Colonic mucosa (tissue), 4 donors: ENCODE results near the gene EMCN. TPM values are rescaled to one million over a fixed set of nuclear protein-coding genes. Genes with fewer than 3 reads are reported as not detected.
"Not testable (repeated sequence)": the region's sequence is repeated elsewhere in the genome, so short reads cannot be mapped to it uniquely, and the experiment has no call there.

ENCODE experiments used
- DNase-seq: peaks from one replicate; pipeline ENCODE4 v3.0.0-alpha.2; 2020
- H3K27ac ChIP-seq: fragments of 200-600 bp; one replicate; pipeline ENCODE4 v1.8.0; 2021
- H3K27me3 ChIP-seq: fragments of 200-600 bp; one replicate; pipeline ENCODE4 v1.8.0; 2021
- H3K36me3 ChIP-seq: fragments of 200-600 bp; one replicate; pipeline ENCODE4 v1.8.0; 2021
- H3K4me1 ChIP-seq: fragments of 200-600 bp; one replicate; pipeline ENCODE4 v1.8.0; 2021; ENCODE audit warnings: mild to moderate bottlenecking
- H3K4me3 ChIP-seq: fragments of 200-600 bp; one replicate; pipeline ENCODE4 v1.8.0; 2021
- H3K9ac ChIP-seq, 2 donors: one replicate each; pipeline ENCODE4 v1.7.0; 2013; ENCODE audit warnings: control low read depth in 2 of 2, low read depth in 2 of 2, low read length in 2 of 2
- H3K9me3 ChIP-seq: fragments of 200-600 bp; one replicate; pipeline ENCODE4 v1.8.0; 2021
- intact Hi-C: fragments of 100-400 bp; cut with DNase I; formaldehyde crosslinking; loops from one replicate; pipeline ENCODE4 v1.14.1; 2022
- total RNA-seq, 2 donors: library from RNA; stranded (reverse); fragmentation: NEBNext Ultra II Directional in 1 of 2; extraction: Animal tissue kit (Norgen Biotek cat#: 25700) in 1 of 2; gene quantifications; one replicate each; pipeline ENCODE4 v1.2.1, GENCODE V29; 2021
- TF ChIP-seq, protein P1 (sequence below): fragments of 200-600 bp; IDR thresholded peaks from one replicate; pipeline ENCODE4 v1.8.0; 2022; ENCODE audit warnings: antibody characterized with exemption, mild to moderate bottlenecking
- donor health status: healthy.
- donor health status: DM: no; HTN: no; CAD: no.
- donor health status: DM: no; HTN: no; CAD: no.

The EMCN gene
- total RNA-seq, 2 donors from 2014 or later = 2.8 to 7.1 TPM

DNA sequence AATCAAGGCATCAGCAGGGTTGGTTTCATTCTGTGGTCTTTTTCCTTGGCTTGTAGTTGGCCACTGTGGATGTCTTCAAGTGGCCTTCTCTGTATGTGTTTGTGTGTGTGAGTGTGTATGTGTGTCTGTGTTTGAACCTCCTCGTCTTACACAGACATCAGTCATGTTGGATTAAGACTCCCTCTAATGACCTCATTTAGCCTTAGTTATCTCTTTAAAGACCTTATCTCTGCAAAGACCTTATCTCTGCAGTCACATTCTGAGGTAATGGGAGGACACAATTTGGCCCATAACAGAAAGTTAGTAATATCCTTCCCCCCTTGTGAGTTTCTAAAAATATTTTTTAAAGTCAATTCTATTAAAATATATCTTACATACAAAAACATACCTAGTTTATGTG is 126.7 kb downstream of the EMCN start:
- no peaks in the 10 kb centered on the region for H3K27me3 ChIP-seq
- TF ChIP-seq, protein P1, sequence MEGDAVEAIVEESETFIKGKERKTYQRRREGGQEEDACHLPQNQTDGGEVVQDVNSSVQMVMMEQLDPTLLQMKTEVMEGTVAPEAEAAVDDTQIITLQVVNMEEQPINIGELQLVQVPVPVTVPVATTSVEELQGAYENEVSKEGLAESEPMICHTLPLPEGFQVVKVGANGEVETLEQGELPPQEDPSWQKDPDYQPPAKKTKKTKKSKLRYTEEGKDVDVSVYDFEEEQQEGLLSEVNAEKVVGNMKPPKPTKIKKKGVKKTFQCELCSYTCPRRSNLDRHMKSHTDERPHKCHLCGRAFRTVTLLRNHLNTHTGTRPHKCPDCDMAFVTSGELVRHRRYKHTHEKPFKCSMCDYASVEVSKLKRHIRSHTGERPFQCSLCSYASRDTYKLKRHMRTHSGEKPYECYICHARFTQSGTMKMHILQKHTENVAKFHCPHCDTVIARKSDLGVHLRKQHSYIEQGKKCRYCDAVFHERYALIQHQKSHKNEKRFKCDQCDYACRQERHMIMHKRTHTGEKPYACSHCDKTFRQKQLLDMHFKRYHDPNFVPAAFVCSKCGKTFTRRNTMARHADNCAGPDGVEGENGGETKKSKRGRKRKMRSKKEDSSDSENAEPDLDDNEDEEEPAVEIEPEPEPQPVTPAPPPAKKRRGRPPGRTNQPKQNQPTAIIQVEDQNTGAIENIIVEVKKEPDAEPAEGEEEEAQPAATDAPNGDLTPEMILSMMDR = no peak
- H3K27ac ChIP-seq = no peak overlapping the region
- no peak overlapping the region for H3K9ac ChIP-seq
- H3K9me3 ChIP-seq = no peaks in the 10 kb centered on the region
- intact Hi-C loops = no loop called here
- H3K36me3 ChIP-seq = no peaks in the 10 kb centered on the region
- no peak for DNase-seq
- H3K4me1 ChIP-seq = no peaks in the 10 kb centered on the region
- H3K4me3 ChIP-seq = no peak overlapping the region

DNA sequence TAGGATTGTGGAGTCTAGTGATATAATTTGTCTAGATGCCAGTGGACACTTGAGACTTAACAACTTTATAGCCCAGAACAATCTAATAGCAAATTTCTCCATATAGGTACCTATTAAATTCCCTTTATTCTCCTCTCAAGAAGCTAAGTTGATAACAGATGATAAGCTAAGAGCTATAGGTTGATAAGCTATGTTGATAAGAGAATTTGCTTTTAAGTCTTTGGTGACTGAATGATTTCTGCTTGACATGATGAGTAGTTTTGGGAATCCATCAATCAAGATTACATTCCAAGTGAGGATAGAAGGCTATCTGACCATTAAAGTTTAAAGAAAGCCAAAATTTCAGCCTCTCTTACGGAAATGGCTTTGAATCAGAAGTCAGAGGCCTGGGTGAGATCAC is 131.6 kb downstream of the EMCN start:
- intact Hi-C loops = no loop called here
- H3K36me3 ChIP-seq = no peaks in the 10 kb centered on the region
- H3K4me1 ChIP-seq = no peaks in the 10 kb centered on the region
- H3K9me3 ChIP-seq = no peaks in the 10 kb centered on the region
- H3K27ac ChIP-seq = no peak overlapping the region
- DNase-seq = no peak
- H3K4me3 ChIP-seq = no peak overlapping the region
- H3K27me3 ChIP-seq = no peaks in the 10 kb centered on the region
- TF ChIP-seq, protein P1 = no peak
- no peak overlapping the region for H3K9ac ChIP-seq

DNA sequence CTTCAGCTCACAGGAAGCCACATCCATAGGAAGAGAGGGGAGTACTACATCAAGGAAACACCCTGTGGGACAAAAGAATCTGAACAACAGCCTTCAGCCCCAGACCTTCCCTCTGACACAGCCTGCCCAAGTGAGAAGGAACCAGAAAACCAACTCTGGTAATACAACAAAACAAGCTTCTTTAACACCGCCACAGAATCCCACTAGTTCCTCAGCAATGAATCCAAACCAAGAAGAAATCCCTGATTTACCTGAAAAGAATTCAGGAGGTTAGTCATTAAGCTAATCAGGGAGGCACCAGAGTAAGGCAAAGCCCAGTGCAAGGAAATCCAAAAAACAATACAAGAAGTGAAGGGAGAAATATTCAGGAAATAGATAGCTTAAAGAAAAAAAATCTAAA is 137.4 kb downstream of the EMCN start:
- H3K27ac ChIP-seq, H3K4me1 ChIP-seq, H3K4me3 ChIP-seq, H3K27me3 ChIP-seq, DNase-seq, H3K9me3 ChIP-seq, H3K36me3 ChIP-seq, intact Hi-C loops, H3K9ac ChIP-seq: not testable (repeated sequence)

DNA sequence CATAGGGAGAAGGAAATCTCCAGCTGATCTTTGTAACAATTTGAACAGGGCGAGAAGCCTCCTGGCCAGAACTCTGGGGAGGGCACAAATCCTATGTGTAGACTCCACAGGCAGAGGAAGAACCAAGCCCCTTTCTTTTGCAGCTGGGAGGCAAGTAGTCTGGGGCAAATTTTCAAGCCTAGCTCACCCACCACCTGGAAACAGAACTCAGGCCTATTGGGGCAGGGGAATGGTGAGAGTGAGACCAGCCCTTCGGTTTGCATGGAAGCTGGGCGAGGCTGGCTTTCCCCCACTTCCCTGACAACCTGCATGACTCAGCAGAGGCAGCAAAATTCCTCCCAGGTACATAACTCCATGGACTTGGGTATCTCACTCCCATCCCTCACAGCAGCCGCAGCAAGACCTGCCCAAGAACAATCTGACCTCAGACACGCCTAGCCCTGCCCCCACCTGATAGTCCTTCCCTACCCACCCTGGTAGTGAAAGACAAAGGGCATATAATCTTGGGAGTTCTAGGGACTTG is 138.2 kb downstream of the EMCN start:
- H3K27me3 ChIP-seq = no peaks in the 10 kb centered on the region
- no peak for DNase-seq
- H3K4me3 ChIP-seq = no peak overlapping the region
- H3K4me1 ChIP-seq = no peaks in the 10 kb centered on the region
- H3K36me3 ChIP-seq = no peaks in the 10 kb centered on the region
- intact Hi-C loops = no loop called here
- no peaks in the 10 kb centered on the region for H3K9me3 ChIP-seq
- TF ChIP-seq, protein P1 = no peak
- no peak overlapping the region for H3K9ac ChIP-seq
- H3K27ac ChIP-seq = no peak overlapping the region

DNA sequence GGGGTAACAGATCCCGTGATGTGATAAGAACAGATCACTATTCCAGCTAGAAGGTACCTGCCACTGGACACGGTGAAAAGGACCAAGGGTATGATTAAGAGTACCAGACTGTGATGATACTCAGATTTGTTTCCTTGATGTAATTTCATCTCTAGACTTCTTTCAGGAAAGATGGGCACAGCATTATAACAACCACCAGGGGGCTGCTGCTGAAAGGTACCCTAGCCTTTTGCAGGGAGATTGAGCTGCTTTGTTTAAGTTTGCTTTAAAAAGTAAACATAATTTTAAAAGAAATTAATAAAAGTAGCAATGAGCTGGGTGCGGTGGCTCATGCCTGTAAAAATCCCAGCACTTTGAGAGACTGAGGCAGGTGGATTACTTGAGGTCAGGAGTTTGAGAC is 145.4 kb downstream of the EMCN start:
- Histone ChIP-seq H3K4me1 (no peaks in the 10 kb centered on the region), H3K9ac (no peak overlapping the region), H3K4me3 (no peak overlapping the region), H3K27ac (no peak overlapping the region), H3K36me3 (no peaks in the 10 kb centered on the region), H3K9me3 (no peaks in the 10 kb centered on the region), H3K27me3 (no peaks in the 10 kb centered on the region)
- no peak for DNase-seq
- intact Hi-C loops = no loop called here
- TF ChIP-seq, protein P1 = no peak

DNA sequence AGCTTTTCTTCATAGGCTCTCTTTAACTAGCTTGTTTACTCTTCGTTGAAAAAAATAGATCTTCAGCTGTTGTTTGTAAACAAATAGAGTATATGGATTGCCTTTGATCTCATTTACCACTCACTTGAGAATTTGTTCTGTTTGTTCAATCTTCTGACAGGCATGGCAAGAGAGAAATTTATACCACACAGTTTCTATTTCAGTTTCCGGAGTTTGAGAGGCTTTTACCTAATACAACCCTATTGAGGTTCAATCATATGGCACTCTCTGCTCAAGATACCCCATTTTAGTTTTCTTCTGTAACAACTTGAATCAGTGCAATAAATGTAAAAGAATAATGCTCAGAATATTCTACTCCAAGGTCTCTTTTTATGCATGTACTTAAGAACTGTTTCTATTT is 148.0 kb downstream of the EMCN start:
- Histone ChIP-seq H3K9ac (no peak overlapping the region), H3K27me3 (no peaks in the 10 kb centered on the region), H3K4me3 (no peak overlapping the region), H3K4me1 (no peaks in the 10 kb centered on the region), H3K27ac (no peak overlapping the region), H3K36me3 (no peaks in the 10 kb centered on the region), H3K9me3 (no peaks in the 10 kb centered on the region)
- intact Hi-C loops = no loop called here
- TF ChIP-seq, protein P1 = no peak
- no peak for DNase-seq
